ENCODE data around the gene MTPN. TPM values are rescaled to one million over a fixed set of nuclear protein-coding genes. Genes with fewer than 3 reads are reported as not detected.

The MTPN gene
- total and polyA plus RNA-seq, 5 donors from 2014 or later, result 75.3 to 121 (median 104) TPM

DNA sequence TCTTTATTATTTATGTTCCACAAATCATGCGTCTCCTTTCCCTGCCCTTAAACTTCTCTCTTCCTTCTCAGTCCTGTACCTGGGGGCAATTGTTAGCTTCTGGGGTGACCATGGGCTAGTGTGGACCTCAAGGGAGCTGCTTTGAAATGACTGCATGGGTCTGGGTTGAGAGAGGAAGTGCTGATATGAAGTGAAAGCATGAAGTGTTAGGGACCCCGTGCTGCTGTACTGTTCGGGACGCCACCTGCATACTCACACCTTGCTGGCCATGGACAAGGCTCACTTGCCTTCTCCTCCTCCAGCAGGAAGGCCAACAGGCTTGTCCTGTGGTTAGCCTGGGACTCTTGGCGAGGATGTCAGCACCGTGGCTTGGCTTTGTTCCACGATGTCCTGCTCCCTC lies 56.7 kb downstream of the MTPN start:
- H3K27ac ChIP-seq (ENCODE audit: insufficient read depth, low read length, poor library complexity, severe bottlenecking), result no peak overlapping the region
- peaks cover under 1% of the 10 kb centered on the region for H3K36me3 ChIP-seq (ENCODE audit: control insufficient read depth, insufficient read depth, low read length)
- peaks cover 0 to 11% (median 2%) of the 10 kb centered on the region in 4 donors for H3K4me1 Mint-ChIP-seq
- H3K9me3 ChIP-seq (ENCODE audit: control insufficient read depth in 2 of 2, low read length in 2 of 2), result no peaks in the 10 kb centered on the region
- peaks cover 8% of the 10 kb centered on the region for H3K36me3 Mint-ChIP-seq
- H3K9me3 Mint-ChIP-seq, result peaks cover 0 to 4% (median 0%) of the 10 kb centered on the region in 7 donors
- no peak overlapping the region for H3K4me3 Mint-ChIP-seq
- DNase-seq, result no peak
- no peaks in the 10 kb centered on the region for H3K27me3 Mint-ChIP-seq
- no peak overlapping the region for H3K27ac Mint-ChIP-seq
- no peaks in the 10 kb centered on the region for H3K27me3 ChIP-seq (ENCODE audit: control insufficient read depth, insufficient read depth, low read length)
- no peaks in the 10 kb centered on the region for H3K4me1 ChIP-seq (ENCODE audit: control insufficient read depth, insufficient read depth, low read length, poor library complexity, severe bottlenecking)
- ATAC-seq (ENCODE audit: low read depth in 2 of 2), result no peak
- no peak overlapping the region for H3K4me3 ChIP-seq (ENCODE audit: low read depth, low read length)

DNA sequence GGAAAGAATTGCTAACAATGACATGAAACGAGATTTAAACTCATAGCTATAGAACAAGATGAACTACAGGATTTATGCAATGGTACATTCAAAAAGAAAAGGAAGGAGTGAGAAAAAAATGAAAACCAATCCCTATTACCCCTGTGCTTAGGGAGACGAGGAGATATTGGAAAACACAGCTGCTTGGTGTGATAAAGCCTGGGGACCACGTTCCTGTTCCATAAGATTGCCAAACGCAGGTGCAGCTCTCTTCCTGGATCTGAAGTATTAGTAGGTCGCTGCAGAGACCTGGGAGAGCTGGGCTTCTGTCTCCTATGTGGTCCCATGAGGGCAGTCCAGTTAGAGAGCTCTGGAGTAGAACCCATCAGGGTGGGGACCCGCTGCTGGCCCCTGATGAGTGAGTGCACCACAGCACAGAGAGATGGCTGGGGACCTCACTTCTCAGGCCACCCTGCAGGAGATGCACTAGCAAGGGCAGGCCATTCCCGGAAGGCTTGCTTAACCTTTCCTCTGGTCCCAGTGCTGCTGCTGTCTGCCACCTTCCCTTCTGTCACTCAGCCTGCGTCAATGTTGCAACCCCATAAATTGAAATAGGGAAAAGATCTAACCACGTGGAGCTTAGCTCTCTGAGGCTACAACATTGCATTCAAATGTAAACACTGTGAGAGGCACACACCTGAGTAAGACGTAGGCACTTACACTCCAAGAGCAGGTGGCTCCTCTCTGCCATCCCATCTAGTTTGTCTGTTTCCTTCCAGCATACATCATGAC lies 57.9 kb downstream of the MTPN start:
- no peaks in the 10 kb centered on the region for H3K27me3 ChIP-seq (ENCODE audit: control insufficient read depth, insufficient read depth, low read length)
- H3K4me1 ChIP-seq (ENCODE audit: control insufficient read depth, insufficient read depth, low read length, poor library complexity, severe bottlenecking), result no peaks in the 10 kb centered on the region
- no peak for ATAC-seq (ENCODE audit: low read depth in 2 of 2)
- Mint-ChIP-seq H3K27ac (no peak overlapping the region), H3K4me3 (peak overlapping the region in 1 of 4 donors; percentile 10), H3K36me3 (peaks cover 12% of the 10 kb centered on the region), H3K9me3 (peaks cover 0 to 4% (median 0%) of the 10 kb centered on the region in 7 donors), H3K27me3 (peaks cover 6% of the 10 kb centered on the region), H3K4me1 (peaks cover 0 to 7% (median 0%) of the 10 kb centered on the region in 4 donors)
- DNase-seq, result no peak
- no peak overlapping the region for H3K4me3 ChIP-seq (ENCODE audit: low read depth, low read length)
- no peak overlapping the region for H3K27ac ChIP-seq (ENCODE audit: insufficient read depth, low read length, poor library complexity, severe bottlenecking)
- no peaks in the 10 kb centered on the region for H3K36me3 ChIP-seq (ENCODE audit: control insufficient read depth, insufficient read depth, low read length)
- H3K9me3 ChIP-seq (ENCODE audit: control insufficient read depth in 2 of 2, low read length in 2 of 2), result no peaks in the 10 kb centered on the region

DNA sequence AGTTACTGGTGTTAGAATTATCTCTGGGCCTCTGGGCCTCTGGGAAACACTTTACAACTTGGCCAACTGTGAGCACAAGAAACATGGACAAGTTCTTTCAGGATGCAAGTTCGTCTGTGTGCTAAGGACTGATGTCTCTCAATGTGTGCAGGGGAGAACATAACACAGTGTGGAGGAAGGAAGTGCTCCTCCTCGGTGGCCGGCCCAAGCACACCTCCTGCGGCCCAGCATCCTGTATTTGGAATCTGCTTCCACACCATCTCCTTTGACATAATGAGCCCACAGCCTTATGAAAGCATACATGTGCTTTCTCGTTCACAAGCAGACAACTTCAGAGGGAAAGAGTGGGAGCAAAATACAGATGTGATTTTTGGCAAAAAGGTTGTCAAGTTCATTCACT lies 59.0 kb downstream of the MTPN start:
- Histone ChIP-seq H3K27me3 (ENCODE audit: control insufficient read depth, insufficient read depth, low read length) (no peaks in the 10 kb centered on the region), H3K36me3 (ENCODE audit: control insufficient read depth, insufficient read depth, low read length) (no peaks in the 10 kb centered on the region), H3K4me3 (ENCODE audit: low read depth, low read length) (no peak overlapping the region), H3K9me3 (ENCODE audit: control insufficient read depth in 2 of 2, low read length in 2 of 2) (no peaks in the 10 kb centered on the region), H3K27ac (ENCODE audit: insufficient read depth, low read length, poor library complexity, severe bottlenecking) (no peak overlapping the region), H3K4me1 (ENCODE audit: control insufficient read depth, insufficient read depth, low read length, poor library complexity, severe bottlenecking) (no peaks in the 10 kb centered on the region)
- no peak overlapping the region for H3K4me3 Mint-ChIP-seq
- no peaks in the 10 kb centered on the region for H3K4me1 Mint-ChIP-seq
- no peak for DNase-seq
- peaks cover 0 to 4% (median 0%) of the 10 kb centered on the region in 7 donors for H3K9me3 Mint-ChIP-seq
- peaks cover 8% of the 10 kb centered on the region for H3K36me3 Mint-ChIP-seq
- ATAC-seq (ENCODE audit: low read depth in 2 of 2), result no peak
- no peak overlapping the region for H3K27ac Mint-ChIP-seq
- peaks cover 6% of the 10 kb centered on the region for H3K27me3 Mint-ChIP-seq

DNA sequence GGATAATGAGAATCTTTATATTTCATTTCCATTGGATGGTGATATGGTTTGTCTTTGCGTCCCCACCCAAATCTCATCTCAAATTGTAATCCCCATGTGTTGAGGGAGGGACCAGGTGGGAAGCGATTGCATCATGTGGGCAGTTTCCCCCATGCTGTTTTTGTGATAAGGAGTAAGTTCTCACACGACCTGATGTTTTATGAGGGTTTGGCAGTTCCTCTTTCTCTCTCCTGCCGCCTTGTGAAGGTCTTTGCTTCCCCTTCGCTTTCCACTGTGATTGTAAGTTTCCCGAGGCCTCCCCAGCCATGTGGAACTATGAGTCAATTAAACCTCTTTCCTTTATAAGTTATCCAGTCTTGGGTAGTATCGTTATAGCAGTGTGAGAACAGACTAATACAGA lies 59.4 kb downstream of the MTPN start:
- peaks cover 0 to 4% (median 0%) of the 10 kb centered on the region in 7 donors for H3K9me3 Mint-ChIP-seq

DNA sequence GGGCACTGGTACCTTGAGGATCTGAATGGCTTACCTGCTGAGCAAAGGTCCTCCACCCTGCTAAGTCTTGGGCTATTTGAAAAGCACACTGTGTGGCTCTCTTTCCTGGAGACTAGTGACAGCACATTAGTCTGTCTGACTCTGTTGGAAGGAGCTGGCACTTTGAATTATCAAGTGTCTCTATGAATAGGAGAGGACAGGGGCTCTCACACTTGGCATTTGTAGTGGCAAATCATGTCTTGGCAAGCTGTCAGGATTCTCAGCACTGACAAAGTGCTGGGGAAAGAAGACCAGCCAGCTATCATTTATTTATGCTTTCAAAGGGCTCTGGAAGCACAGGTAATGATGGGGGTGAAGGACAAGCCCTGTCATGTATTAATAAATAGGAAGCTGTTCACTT lies 62.8 kb downstream of the MTPN start:
- H3K4me3 Mint-ChIP-seq, result no peak overlapping the region
- H3K36me3 Mint-ChIP-seq, result peaks cover 4% of the 10 kb centered on the region
- Histone ChIP-seq H3K27ac (ENCODE audit: insufficient read depth, low read length, poor library complexity, severe bottlenecking) (no peak overlapping the region), H3K27me3 (ENCODE audit: control insufficient read depth, insufficient read depth, low read length) (no peaks in the 10 kb centered on the region), H3K36me3 (ENCODE audit: control insufficient read depth, insufficient read depth, low read length) (no peaks in the 10 kb centered on the region), H3K4me1 (ENCODE audit: control insufficient read depth, insufficient read depth, low read length, poor library complexity, severe bottlenecking) (no peaks in the 10 kb centered on the region), H3K9me3 (ENCODE audit: control insufficient read depth in 2 of 2, low read length in 2 of 2) (no peaks in the 10 kb centered on the region), H3K4me3 (ENCODE audit: low read depth, low read length) (no peak overlapping the region)
- no peaks in the 10 kb centered on the region for H3K9me3 Mint-ChIP-seq
- peaks cover 0 to 3% (median 0%) of the 10 kb centered on the region in 4 donors for H3K4me1 Mint-ChIP-seq
- H3K27me3 Mint-ChIP-seq, result peaks cover 6% of the 10 kb centered on the region
- ATAC-seq (ENCODE audit: low read depth in 2 of 2) (no peak), DNase-seq (no peak)
- no peak overlapping the region for H3K27ac Mint-ChIP-seq

More for the DNA sequence above, 59.4 kb downstream of the MTPN start:
- Histone ChIP-seq H3K4me1 (ENCODE audit: control insufficient read depth, insufficient read depth, low read length, poor library complexity, severe bottlenecking) (no peaks in the 10 kb centered on the region), H3K36me3 (ENCODE audit: control insufficient read depth, insufficient read depth, low read length) (no peaks in the 10 kb centered on the region), H3K27me3 (ENCODE audit: control insufficient read depth, insufficient read depth, low read length) (no peaks in the 10 kb centered on the region), H3K9me3 (ENCODE audit: control insufficient read depth in 2 of 2, low read length in 2 of 2) (no peaks in the 10 kb centered on the region), H3K27ac (ENCODE audit: insufficient read depth, low read length, poor library complexity, severe bottlenecking) (no peak overlapping the region), H3K4me3 (ENCODE audit: low read depth, low read length) (no peak overlapping the region)
- Mint-ChIP-seq H3K4me1 (no peaks in the 10 kb centered on the region), H3K27me3 (peaks cover 6% of the 10 kb centered on the region), H3K36me3 (peaks cover 8% of the 10 kb centered on the region), H3K27ac (peak overlapping the region in 1 of 3 donors; percentile 62), H3K4me3 (no peak overlapping the region)
- no peak for DNase-seq
- no peak for ATAC-seq (ENCODE audit: low read depth in 2 of 2)

DNA sequence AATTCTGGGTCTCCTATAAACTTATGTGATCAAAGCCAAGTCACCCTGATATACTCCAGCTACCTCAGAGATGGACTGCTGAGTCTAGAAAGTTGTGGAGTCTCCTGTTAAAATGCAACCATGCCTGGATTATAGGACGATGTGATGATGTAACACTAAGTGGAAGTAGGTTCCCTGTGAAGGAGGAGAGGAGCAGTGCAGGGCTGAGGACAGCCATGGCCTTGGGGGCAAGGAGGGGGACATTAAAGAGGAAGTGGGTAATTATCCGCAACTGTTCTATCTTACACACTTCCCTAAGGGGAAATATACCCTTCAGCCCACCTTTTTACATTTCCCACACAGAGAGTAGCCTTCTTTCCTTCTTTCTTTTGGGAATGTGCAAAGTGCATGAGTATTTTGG lies 63.8 kb downstream of the MTPN start:
- Mint-ChIP-seq H3K27ac (no peak overlapping the region), H3K36me3 (peaks cover 4% of the 10 kb centered on the region), H3K9me3 (no peaks in the 10 kb centered on the region), H3K27me3 (peaks cover 6% of the 10 kb centered on the region), H3K4me3 (no peak overlapping the region), H3K4me1 (peaks cover 0 to 3% (median 0%) of the 10 kb centered on the region in 4 donors)
- Histone ChIP-seq H3K27ac (ENCODE audit: insufficient read depth, low read length, poor library complexity, severe bottlenecking) (no peak overlapping the region), H3K4me3 (ENCODE audit: low read depth, low read length) (no peak overlapping the region), H3K4me1 (ENCODE audit: control insufficient read depth, insufficient read depth, low read length, poor library complexity, severe bottlenecking) (no peaks in the 10 kb centered on the region), H3K36me3 (ENCODE audit: control insufficient read depth, insufficient read depth, low read length) (no peaks in the 10 kb centered on the region), H3K9me3 (ENCODE audit: control insufficient read depth in 2 of 2, low read length in 2 of 2) (no peaks in the 10 kb centered on the region), H3K27me3 (ENCODE audit: control insufficient read depth, insufficient read depth, low read length) (no peaks in the 10 kb centered on the region)
- DNase-seq (no peak), ATAC-seq (ENCODE audit: low read depth in 2 of 2) (no peak)

DNA sequence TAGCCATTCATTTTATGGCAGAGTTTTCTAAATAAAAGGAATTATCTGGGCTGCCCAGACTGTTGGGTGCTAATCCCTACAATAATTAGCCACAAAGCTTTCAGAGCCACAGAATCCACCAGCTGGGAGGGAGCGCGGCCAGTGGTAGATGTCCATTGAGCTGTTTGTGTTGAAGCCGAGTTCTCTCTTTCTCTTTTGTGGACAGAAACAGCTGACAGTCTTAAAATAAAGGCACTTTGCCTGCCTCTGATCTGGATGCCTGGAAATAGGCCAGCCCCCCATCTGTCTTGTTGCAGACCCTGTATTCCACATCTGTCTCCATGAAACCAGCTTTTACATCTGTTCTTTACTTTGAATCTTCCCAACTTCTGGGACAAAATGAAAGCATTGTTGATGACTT lies 66.1 kb downstream of the MTPN start:
- Mint-ChIP-seq H3K27me3 (peaks cover 6% of the 10 kb centered on the region), H3K4me3 (no peak overlapping the region), H3K9me3 (no peaks in the 10 kb centered on the region), H3K36me3 (peaks cover 4% of the 10 kb centered on the region), H3K4me1 (peaks cover 0 to 3% (median 0%) of the 10 kb centered on the region in 4 donors), H3K27ac (no peak overlapping the region)
- no peaks in the 10 kb centered on the region for H3K9me3 ChIP-seq (ENCODE audit: control insufficient read depth in 2 of 2, low read length in 2 of 2)
- H3K36me3 ChIP-seq (ENCODE audit: control insufficient read depth, insufficient read depth, low read length), result no peaks in the 10 kb centered on the region
- DNase-seq (no peak), ATAC-seq (ENCODE audit: low read depth in 2 of 2) (no peak)
- H3K4me1 ChIP-seq (ENCODE audit: control insufficient read depth, insufficient read depth, low read length, poor library complexity, severe bottlenecking), result no peaks in the 10 kb centered on the region
- no peaks in the 10 kb centered on the region for H3K27me3 ChIP-seq (ENCODE audit: control insufficient read depth, insufficient read depth, low read length)
- no peak overlapping the region for H3K27ac ChIP-seq (ENCODE audit: insufficient read depth, low read length, poor library complexity, severe bottlenecking)
- H3K4me3 ChIP-seq (ENCODE audit: low read depth, low read length), result no peak overlapping the region

Data from CD4-positive, CD25-positive, alpha-beta regulatory T cell (primary cell).